Activated CD8-positive, alpha-beta memory T cell treated with anti-CD3 and anti-CD28 coated beads for 4 hours (primary cell): ENCODE measurements around the gene COL2A1.

ENCODE experiments used
- DNase-seq, 2 donors: peaks; one replicate each; pipeline ENCODE4 v3.0.0-alpha.2; 2020; ENCODE audit warnings: low read depth in 2 of 2

The COL2A1 gene

DNA sequence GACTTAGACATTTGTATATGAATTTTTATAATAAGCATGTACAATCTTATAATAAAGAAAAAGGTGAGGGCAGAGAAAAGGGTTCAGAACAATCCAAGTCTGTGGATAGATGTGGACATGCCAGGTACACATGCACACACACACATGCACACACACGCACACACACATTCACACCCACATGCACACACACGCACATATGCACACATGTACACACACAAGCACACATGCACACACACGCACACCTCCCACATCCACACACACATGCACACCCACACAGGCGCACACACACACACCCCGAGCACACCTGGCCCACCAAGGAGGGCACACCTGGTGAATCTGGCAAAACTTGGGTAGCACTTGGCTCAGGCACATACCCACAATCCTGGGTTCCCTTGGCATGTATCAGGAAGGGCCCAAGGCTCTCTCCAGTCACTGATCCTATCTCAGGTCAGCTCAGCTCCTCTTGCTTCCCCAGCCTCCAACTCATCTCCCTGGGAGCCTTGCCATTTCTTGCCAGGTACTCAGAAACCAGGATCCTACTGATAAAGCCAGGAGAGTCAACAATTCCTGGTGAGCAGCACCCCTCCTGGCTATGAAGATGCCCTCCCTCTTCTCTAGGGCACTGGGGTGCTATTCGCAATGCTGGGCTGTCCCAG lies 59.5 kb downstream of the COL2A1 start:
- DNase-seq, result no peak

DNA sequence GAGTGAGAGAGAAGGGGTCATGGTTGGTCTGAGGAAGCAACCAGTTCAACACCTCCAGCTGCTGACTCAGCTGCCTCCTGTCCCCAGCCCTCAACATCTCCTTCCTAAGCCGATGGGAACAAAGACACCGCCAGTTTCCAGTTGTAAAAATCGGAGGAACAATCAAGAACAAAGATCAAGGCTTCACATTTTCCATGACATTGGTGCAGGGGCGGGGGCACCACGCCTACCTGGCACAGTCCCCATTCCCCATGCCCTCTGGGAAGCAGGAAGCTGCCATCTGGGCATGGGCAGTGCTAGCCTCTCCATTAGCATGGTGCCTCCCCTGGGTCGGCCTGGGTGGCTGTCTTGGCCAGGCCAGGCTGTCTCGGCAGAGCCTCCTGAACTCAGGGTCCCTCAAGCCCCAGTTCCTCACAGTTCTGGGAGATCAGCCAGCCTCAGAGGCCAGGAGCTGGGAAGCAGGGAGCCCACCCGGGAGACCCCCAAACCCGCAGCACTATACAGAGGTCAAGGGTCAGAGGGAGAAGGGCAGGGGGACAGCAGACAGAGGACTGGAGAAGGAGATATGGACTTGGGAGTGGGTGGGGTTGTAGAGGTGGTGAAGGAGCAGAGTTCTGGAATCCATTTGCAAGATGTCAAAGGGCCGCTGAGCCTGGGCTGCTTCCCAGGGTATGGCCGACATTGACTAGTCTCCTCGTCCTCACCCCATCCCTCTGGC lies 60.5 kb downstream of the COL2A1 start:
- DNase-seq, result no peak

DNA sequence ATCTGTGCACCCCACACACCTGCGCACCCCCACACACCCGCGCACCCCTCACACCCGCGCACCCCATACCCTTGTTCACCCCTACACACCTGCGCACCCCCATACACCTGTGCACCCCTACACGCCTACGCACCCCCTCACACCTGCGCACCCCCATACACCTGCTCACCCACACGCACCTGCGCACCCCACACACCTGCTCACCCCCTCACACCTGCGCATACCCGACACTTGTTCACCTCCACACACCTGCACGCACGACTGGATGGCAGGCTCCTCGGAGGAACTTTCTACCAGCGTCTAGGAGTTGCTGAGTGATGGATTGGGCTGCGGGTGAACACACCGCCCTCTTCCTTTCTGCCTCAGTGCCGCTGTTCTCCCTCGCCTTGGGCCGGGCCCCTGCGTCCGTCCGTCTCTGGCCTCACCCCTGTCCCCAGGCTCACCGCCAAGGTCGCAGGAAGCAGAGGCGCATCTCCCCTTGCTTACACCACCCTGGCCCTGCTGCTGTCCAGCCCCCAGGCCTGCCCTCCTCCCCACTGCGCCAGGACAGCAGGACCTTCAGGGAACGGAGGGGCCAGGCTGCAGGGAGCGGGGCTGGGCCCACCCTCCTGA lies 61.6 kb downstream of the COL2A1 start:
- no peak for DNase-seq

DNA sequence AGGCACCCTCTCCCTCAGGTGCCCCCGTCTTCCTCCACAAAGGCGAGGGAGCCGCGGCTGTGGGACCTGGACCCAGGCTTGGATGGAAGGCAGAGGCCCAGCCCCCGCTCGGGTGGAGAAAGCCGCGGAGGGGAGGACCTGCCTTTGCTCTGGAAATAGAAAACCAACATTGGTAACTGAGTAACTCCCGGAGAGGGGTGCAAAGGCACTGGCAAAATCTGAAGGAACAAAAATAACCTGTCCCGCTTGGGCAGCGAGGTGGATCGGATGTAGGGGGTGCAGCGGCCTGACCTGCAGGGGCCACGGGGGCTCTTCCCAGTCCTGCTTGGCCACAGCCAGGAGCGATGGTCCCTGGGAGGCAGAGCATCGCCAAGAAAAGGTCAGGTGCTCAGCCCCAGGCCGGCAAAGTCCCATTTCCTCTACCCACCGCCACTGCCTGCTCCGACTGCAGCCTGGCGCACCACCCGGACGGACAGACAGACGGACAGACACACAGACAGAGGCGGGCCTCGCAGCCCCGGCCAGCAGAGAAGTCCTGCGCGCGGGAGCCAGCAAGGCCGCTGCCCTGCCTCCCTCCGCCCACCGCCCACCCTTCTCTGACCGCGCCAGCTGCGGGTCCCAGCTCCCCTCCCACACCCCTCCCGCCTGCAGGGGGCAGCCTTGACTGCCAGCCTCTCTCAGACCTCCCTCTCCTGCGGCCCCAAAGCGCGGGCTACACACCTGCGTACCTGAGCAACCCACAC lies 62.2 kb downstream of the COL2A1 start:
- no peak for DNase-seq

DNA sequence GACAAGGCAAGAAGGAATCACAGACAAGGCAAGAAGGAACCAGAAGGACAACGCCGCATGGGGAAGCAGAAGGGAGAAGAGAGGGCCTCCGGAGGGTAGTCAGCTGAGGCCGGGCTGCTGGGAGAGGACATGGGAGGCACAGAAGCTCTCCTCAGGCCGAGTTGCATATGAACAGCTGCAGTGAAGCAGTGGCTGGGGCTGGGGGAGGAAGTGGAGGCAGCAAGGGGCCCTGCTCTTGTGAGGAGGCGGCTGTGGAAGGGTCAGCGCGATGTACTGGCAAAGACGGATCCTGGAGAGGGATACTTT lies 62.8 kb downstream of the COL2A1 start:
- no peak for DNase-seq

DNA sequence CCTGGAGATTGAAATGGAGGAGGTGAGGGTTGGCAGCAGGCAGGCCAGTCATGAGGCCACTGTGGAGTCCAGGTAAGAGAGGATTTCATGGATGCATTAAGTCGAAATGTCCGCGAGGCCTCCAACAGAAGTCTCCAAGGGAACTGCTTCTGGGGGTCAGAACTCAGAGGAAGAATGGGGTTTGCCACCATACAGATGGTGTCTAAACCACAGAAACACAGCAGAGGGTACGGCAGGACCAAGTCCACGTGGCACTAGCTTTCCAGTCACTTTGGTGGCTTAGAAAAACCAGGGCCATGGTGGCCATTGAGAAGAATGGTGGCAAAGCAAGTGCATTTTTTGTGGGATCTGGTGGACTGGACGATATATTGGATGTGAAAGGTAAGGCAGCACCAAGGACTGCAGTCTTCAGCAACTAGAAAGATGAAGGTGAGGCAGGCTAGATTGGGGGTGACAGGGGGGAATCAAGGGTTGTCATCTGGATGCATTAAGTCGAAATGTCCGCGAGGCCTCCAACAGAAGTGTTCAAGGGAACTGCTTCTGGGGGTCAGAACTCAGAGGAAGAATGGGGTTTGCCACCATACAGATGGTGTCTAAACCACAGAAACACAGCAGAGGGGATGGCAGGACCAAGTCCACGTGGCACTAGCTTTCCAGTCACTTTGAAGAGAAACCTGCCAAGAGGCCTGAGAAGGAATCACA lies 63.4 kb downstream of the COL2A1 start:
- DNase-seq, result no peak

DNA sequence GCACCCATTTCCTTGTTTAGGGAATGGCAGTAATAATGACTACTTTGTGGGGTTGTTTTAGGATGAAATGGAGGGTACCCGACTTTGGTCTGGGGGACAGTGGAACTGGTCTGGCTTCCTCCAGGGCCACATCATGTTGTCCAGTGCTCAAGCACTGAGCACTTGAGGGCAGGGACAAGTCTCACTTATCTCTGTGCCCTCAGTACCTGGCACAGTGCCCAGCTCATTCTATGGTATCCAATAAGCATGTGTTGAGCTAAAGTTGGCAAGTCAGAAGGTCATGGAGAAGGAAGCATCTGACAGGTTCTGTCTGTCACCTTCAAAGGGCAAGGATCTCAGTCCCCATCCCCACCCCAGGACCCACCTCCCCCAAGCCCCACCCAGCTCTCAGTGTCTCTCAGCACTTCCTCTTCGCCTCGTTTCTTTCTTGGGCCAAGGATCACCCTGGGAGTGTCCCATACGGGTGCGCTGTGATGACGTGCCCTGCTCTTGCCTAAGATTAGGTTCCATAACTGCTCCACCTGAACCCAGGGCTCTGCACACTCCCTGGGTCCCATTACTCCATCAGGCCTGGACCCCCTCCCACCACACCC lies 65.2 kb downstream of the COL2A1 start:
- no peak for DNase-seq

DNA sequence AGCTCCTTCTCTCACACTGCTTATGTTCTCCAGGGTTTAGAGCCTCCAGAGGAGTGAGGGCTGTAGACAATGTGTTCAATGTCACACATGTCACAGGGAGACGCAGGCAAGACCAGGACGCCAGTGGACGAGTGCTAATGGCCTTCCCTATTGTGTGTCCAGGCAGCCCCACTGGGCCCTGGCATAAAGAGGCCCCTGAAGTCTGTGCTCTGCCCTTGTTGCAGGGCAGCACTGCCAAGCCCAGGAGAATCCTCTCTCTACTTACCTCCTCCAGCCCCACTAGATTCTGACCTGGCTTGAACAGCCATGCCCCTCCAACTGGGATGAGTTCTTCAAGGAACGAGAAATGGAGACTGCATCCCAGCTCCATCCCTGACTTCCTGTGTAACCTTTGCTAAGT lies 65.7 kb downstream of the COL2A1 start:
- no peak for DNase-seq

DNA sequence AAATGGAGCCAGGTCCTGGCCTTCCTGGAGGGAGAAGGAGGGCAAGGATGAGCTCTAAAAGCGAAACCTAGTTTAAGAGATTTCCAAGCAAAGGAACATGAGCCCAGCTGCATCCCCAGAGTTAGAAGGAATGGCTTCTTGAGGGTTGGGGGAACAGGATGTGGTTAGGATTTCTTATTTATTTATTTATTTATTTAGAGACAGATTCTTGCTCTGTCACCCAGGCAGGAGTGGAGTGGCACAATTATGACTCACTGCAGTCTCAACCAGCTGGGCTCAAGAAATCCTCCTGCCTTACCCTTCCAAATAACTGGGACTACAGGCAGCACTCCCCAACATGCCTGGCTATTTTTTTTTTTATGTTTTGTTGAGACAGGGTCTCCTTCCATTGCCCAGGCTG lies 66.2 kb downstream of the COL2A1 start:
- DNase-seq, result no peak

DNA sequence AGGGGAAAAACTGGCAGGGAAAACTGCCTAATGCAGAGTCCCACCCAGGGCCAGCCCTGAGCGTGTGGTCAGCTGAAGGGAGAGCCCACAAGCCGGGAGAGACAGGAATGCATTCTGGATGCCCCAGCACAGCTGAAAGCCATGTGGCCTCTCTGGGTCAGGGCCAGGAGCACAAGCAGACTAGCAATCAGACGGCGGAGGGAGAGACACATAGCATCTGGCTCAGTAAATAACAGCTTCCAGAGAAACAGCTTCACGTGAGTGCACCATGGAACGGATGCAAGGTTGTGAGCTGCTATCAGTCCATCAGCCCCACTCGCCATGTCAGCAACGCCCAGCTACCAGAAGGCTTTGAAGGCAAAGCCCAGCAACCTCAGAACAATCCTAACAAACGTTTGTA lies 69.1 kb downstream of the COL2A1 start:
- no peak for DNase-seq

DNA sequence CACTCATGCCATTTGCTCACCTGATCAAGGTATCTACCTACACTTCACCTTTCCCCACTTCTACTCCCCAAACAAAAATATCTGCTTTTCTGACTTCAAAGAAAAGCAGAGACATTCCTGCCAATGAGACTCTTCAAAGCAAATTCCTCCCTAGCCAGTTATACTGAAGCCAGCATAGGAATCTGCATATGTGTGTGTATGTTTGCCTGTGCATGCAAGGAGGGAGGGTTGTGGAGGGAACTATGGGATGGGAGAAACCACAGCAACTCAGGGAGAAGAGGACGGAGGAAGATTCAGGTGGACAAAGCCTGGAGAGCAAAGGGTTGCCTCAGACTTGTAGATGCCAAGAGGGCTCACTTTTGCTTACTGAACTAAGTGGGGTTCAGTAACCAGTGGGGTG lies 73.1 kb downstream of the COL2A1 start:
- DNase-seq, result no peak

DNA sequence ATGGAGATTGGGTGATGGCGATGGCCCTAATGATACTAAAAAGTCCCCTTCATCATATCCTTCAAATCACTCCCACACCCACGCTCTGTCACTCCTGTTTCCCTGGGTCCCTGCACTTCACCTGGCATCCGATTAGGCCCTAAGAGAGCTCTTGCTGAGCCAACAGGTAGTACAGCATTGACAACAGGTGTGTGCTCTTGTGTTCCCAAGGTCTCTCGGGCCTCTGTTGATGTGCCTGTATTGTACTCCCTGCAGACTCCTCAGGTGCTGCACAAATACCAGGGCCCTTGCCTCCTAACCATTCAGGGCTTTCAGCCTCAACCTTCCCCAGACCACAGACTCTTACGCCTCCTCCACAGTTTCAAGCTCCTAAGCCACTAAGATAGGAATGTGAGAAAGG lies 73.6 kb downstream of the COL2A1 start:
- no peak for DNase-seq

DNA sequence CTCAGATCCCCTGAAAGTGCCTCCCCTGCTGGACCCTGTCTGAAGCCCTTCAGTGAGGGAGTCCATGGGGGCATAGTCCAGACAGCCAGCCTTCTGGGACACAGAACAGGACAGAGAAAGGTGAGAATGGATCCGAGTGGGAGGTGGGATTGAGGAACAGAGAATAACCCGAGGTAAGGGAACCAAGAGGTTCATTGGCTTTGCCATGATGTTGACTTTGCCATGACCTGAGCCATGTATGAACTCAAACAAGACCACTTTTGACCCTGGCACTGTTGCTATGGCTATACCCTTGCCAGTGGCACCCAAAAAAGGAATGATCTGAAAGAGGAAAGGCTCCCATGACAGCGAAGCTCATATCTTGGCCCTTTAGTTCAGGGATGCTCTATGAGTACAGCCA lies 76.9 kb downstream of the COL2A1 start:
- no peak for DNase-seq
